Fibroblast of lung (primary cell): ENCODE results near the gene DNM1L. TPM values are rescaled to one million over a fixed set of nuclear protein-coding genes. Genes with fewer than 3 reads are reported as not detected.

Experiments used
- DNase-seq, 2 donors: peaks; one replicate each; pipeline versions ENCODE4 v3.0.0 to v3.0.0-alpha.2; 2010; ENCODE audit warnings: low read depth in 2 of 2
- H2AFZ ChIP-seq: 2 replicates; pipeline ENCODE4 v1.5.1; 2012; ENCODE audit warnings: low read length, control low read depth, inconsistent platforms
- H3K27ac ChIP-seq: 2 replicates; pipeline ENCODE4 v1.5.1; 2011; ENCODE audit warnings: low read length, control low read depth; ENCODE audit not compliant: insufficient read depth
- H3K27me3 ChIP-seq: 2 replicates; pipeline ENCODE4 v1.5.1; 2011; ENCODE audit warnings: mild to moderate bottlenecking, low read length; ENCODE audit not compliant: control insufficient read depth, insufficient read depth
- H3K36me3 ChIP-seq: 2 replicates; pipeline ENCODE4 v1.5.1; 2011; ENCODE audit warnings: low read length; ENCODE audit not compliant: control insufficient read depth, insufficient read depth
- H3K4me1 ChIP-seq: 2 replicates; pipeline ENCODE4 v1.5.1; 2011; ENCODE audit warnings: low read length; ENCODE audit not compliant: control insufficient read depth, insufficient read depth; ENCODE audit errors: extremely low read depth
- H3K4me2 ChIP-seq: 2 replicates; pipeline ENCODE4 v1.5.1; 2011; ENCODE audit warnings: low read length, control low read depth; ENCODE audit not compliant: insufficient read depth; ENCODE audit errors: extremely low read depth
- H3K4me3 ChIP-seq, 4 experiments: fragments of 200-600 bp in 1 of 4; sonication (generic) in 1 of 4; replicated peaks in 1 of 4; 2 replicates each; pipeline ENCODE4 v1.5.1; 2011 to 2016; ENCODE audit warnings: low read length in 4 of 4, low read depth in 3 of 4, mild to moderate bottlenecking in 3 of 4, control low read depth in 2 of 4, inconsistent platforms in 1 of 4, mixed read lengths in 1 of 4; ENCODE audit not compliant: insufficient read depth in 1 of 4; ENCODE audit errors: control extremely low read depth in 1 of 4
- H3K79me2 ChIP-seq: 2 replicates; pipeline ENCODE4 v1.5.1; 2012; ENCODE audit warnings: mild to moderate bottlenecking, low read length, inconsistent platforms; ENCODE audit not compliant: control insufficient read depth, insufficient read depth
- H3K9ac ChIP-seq: 2 replicates; pipeline ENCODE4 v1.5.1; 2011; ENCODE audit warnings: mild to moderate bottlenecking, low read length, control low read depth; ENCODE audit not compliant: insufficient read depth
- H3K9me3 ChIP-seq: 2 replicates; pipeline ENCODE4 v1.5.1; 2012; ENCODE audit warnings: low read depth, low read length; ENCODE audit not compliant: control insufficient read depth, insufficient read depth
- H4K20me1 ChIP-seq: 2 replicates; pipeline ENCODE4 v1.5.1; 2011; ENCODE audit warnings: low read length; ENCODE audit not compliant: control insufficient read depth, insufficient read depth; ENCODE audit errors: extremely low read depth
- EZH2 ChIP-seq: IDR thresholded peaks from 2 replicates; pipeline ENCODE4 v1.5.1; 2012; ENCODE audit warnings: low read length, control low read depth, mild to moderate bottlenecking; ENCODE audit errors: missing control alignments
- polyA plus RNA-seq, 2 donors: library from polyadenylated mRNA; depleted of rRNA in 1 of 2; stranded (reverse) in 1 of 2; unstranded in 1 of 2; fragments of >200 nt; gene quantifications; 2 replicates each; pipeline ENCODE4 v1.2.1, GENCODE V29; 2011 to 2012; ENCODE audit warnings: missing spikeins in 1 of 2
- total RNA-seq: library from RNA; depleted of rRNA; stranded (reverse); fragments of >200 nt; gene quantifications from 2 replicates; pipeline ENCODE4 v1.2.1, GENCODE V29; 2014
- TF ChIP-seq, protein P1 (sequence below), 2 donors: IDR thresholded peaks in 1 of 2; conservative IDR thresholded peaks in 1 of 2; 1 replicate in 1 of 2; 2 replicates in 1 of 2; pipeline ENCODE4 v1.5.1; 2011 to 2012; ENCODE audit warnings: low read length in 2 of 2, control low read depth in 1 of 2, inconsistent platforms in 1 of 2, low read depth in 1 of 2, mild to moderate bottlenecking in 1 of 2

DNM1L gene
- total and polyA plus RNA-seq, 2 donors (not counting 1 experiment from before 2014, with no cell fraction given), result 59.6 to 77.9 TPM

- no peak overlapping the region for H2AFZ ChIP-seq
- H3K9me3 ChIP-seq, result no peaks in the 10 kb centered on the region
- H3K36me3 ChIP-seq, result no peaks in the 10 kb centered on the region
- no peak overlapping the region for H3K9ac ChIP-seq
- no peaks in the 10 kb centered on the region for H3K79me2 ChIP-seq
- H3K27me3 ChIP-seq, result no peaks in the 10 kb centered on the region
- H3K4me1 ChIP-seq, result peaks cover 3% of the 10 kb centered on the region
- H3K4me3 ChIP-seq, result no peak overlapping the region
- H4K20me1 ChIP-seq, result no peaks in the 10 kb centered on the region
- TF ChIP-seq, protein P1, sequence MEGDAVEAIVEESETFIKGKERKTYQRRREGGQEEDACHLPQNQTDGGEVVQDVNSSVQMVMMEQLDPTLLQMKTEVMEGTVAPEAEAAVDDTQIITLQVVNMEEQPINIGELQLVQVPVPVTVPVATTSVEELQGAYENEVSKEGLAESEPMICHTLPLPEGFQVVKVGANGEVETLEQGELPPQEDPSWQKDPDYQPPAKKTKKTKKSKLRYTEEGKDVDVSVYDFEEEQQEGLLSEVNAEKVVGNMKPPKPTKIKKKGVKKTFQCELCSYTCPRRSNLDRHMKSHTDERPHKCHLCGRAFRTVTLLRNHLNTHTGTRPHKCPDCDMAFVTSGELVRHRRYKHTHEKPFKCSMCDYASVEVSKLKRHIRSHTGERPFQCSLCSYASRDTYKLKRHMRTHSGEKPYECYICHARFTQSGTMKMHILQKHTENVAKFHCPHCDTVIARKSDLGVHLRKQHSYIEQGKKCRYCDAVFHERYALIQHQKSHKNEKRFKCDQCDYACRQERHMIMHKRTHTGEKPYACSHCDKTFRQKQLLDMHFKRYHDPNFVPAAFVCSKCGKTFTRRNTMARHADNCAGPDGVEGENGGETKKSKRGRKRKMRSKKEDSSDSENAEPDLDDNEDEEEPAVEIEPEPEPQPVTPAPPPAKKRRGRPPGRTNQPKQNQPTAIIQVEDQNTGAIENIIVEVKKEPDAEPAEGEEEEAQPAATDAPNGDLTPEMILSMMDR (conservative IDR thresholded peaks at IDR 0.05 in 1 of 2, IDR thresholded peaks at IDR 0.05 in 1 of 2; ENCODE audit: low read depth in 1 of 2, low read length in 2 of 2), result no peak
- no peak for TF ChIP-seq EZH2
- no peak overlapping the region for H3K4me2 ChIP-seq
- no peak for DNase-seq
- no peak overlapping the region for H3K27ac ChIP-seq
Measured at GRCh38 chr12:32662665-32663064, 16.4 kb upstream of the DNM1L start.

DNA sequence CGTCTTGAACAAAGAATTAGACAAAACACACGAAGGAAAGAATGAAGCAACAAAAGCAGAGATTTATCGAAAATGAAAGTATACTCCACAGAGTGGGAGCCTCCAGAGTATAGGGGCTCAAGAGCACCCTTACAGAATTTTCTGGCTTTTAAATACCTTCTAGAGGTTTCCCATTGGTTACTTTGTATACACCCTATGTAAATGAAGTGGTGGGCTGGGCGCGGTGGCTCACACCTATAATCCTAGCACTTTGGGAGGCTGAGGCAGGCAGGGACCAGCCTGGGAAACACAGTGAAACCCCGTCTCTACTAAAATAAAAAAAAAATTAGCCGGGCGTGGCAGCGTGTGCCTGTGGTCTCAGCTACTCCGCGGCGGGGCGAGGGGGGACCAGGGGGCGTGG, 13.1 kb upstream of the DNM1L start:
- no peaks in the 10 kb centered on the region for H3K4me1 ChIP-seq
- H3K27me3 ChIP-seq, result no peaks in the 10 kb centered on the region
- no peak overlapping the region for H3K4me2 ChIP-seq
- TF ChIP-seq, protein P1 (conservative IDR thresholded peaks at IDR 0.05 in 1 of 2, IDR thresholded peaks at IDR 0.05 in 1 of 2; ENCODE audit: low read depth in 1 of 2, low read length in 2 of 2), result no peak
- TF ChIP-seq EZH2, result no peak
- H3K27ac ChIP-seq, result no peak overlapping the region
- H4K20me1 ChIP-seq, result no peaks in the 10 kb centered on the region
- no peak overlapping the region for H3K4me3 ChIP-seq
- H3K79me2 ChIP-seq, result no peaks in the 10 kb centered on the region
- no peak overlapping the region for H2AFZ ChIP-seq
- H3K36me3 ChIP-seq, result no peaks in the 10 kb centered on the region
- no peak overlapping the region for H3K9ac ChIP-seq
- H3K9me3 ChIP-seq, result no peaks in the 10 kb centered on the region
- DNase-seq, result no peak

DNA sequence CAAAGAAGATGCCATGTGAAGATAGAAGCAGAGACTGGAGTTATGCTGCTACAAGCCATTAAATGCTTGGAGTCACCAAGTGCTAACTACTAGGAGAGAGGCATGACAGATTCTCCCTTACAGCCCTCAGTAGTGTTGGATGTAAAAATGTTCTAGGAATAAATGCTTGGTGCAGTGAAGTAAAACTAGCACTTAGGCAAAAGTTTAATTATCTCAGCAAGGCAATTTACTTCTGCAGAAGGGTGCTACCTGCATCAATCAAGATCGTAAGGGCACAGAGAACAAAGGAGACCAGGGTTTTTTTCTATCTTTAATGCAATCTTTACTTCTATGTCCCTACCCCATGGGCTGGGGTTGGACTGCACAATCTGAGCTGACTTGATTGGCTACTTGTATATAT, 9.5 kb upstream of the DNM1L start:
- no peaks in the 10 kb centered on the region for H3K36me3 ChIP-seq
- H3K4me2 ChIP-seq, result no peak overlapping the region
- no peak overlapping the region for H3K27ac ChIP-seq
- no peak overlapping the region for H3K4me3 ChIP-seq
- H2AFZ ChIP-seq, result no peak overlapping the region
- DNase-seq, result no peak
- H3K4me1 ChIP-seq, result no peaks in the 10 kb centered on the region
- H3K9ac ChIP-seq, result no peak overlapping the region
- no peaks in the 10 kb centered on the region for H4K20me1 ChIP-seq
- TF ChIP-seq EZH2, result no peak
- no peaks in the 10 kb centered on the region for H3K27me3 ChIP-seq
- no peaks in the 10 kb centered on the region for H3K79me2 ChIP-seq
- H3K9me3 ChIP-seq, result no peaks in the 10 kb centered on the region
